Prostate gland (tissue), 2 donors: ENCODE measurements around the gene VPS8.

ENCODE experiments used
- POLR2A ChIP-seq: fragments of 450-650 bp; IDR thresholded peaks from one replicate; pipeline ENCODE4 v1.6.1; 2016; ENCODE audit warnings: antibody characterized with exemption, mild to moderate bottlenecking
- POLR2AphosphoS5 ChIP-seq: sonication (generic); formaldehyde crosslinking; IDR thresholded peaks from one replicate; pipeline ENCODE4 v1.6.1; 2017; ENCODE audit warnings: antibody characterized with exemption
- TF ChIP-seq, protein P1 (sequence below), 4 experiments: fragments of 200-600 bp in 2 of 4; fragments of 450-650 bp in 2 of 4; sonication (generic) in 2 of 4; IDR thresholded peaks; 1 replicate in 3 of 4; 2 replicates in 1 of 4; pipeline ENCODE4 v1.5.1; 2016 to 2019; ENCODE audit warnings: antibody characterized with exemption in 4 of 4, mild to moderate bottlenecking in 2 of 4, moderate library complexity in 2 of 4

DNA sequence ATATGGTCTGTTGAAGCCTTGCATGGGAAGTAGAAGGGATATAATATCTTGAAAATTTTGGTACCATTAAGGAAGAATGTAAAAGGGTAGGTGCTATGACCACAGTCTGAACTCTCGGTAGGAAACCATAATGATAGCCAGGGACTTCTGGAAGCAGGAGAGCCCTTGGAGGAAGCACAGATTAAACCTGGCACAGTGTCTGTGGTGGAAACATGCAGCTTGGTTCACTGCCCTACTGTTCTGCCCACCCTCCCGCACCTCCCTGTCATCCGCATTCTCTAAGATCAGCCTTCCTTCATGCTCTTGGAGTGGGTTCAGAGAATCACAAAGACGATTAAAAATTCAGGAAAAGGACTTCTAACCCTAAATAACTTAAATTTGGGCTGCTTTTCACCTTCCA is 20.9 kb downstream of the VPS8 start:
- TF ChIP-seq, protein P1, sequence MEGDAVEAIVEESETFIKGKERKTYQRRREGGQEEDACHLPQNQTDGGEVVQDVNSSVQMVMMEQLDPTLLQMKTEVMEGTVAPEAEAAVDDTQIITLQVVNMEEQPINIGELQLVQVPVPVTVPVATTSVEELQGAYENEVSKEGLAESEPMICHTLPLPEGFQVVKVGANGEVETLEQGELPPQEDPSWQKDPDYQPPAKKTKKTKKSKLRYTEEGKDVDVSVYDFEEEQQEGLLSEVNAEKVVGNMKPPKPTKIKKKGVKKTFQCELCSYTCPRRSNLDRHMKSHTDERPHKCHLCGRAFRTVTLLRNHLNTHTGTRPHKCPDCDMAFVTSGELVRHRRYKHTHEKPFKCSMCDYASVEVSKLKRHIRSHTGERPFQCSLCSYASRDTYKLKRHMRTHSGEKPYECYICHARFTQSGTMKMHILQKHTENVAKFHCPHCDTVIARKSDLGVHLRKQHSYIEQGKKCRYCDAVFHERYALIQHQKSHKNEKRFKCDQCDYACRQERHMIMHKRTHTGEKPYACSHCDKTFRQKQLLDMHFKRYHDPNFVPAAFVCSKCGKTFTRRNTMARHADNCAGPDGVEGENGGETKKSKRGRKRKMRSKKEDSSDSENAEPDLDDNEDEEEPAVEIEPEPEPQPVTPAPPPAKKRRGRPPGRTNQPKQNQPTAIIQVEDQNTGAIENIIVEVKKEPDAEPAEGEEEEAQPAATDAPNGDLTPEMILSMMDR (IDR thresholded peaks at IDR 0.05): no peak
- TF ChIP-seq POLR2A (no peak), POLR2AphosphoS5 (no peak)
